Activated gamma-delta T cell treated with anti-CD3 and anti-CD28 coated beads, Interleukin-2, amount 50 U/mL, for 16 hours (primary cell): ENCODE data around the gene HNRNPA2B1.

ENCODE experiments used
- DNase-seq: peaks from one replicate; pipeline ENCODE4 v3.0.0-alpha.2; 2020; ENCODE audit warnings: low read depth

Gene HNRNPA2B1

GRCh38 chr7:26144184-26145080 is 56.1 kb downstream of the HNRNPA2B1 start:
- no peak for DNase-seq

GRCh38 chr7:26143298-26144048 is 57.1 kb downstream of the HNRNPA2B1 start:
- DNase-seq: no peak

- DNase-seq: no peak
These were observed 59.5 kb downstream of the HNRNPA2B1 start for GRCh38 chr7:26141077-26141476.

GRCh38 chr7:26140380-26140779 is 60.2 kb downstream of the HNRNPA2B1 start:
- DNase-seq: no peak
